Choroid plexus epithelial cell (primary cell): ENCODE data around the gene MLPH.

Experiments used
- DNase-seq: peaks from one replicate; pipeline ENCODE4 v3.0.0-alpha.2; 2010; ENCODE audit warnings: low read depth
- H3K4me3 ChIP-seq: 2 replicates; pipeline ENCODE4 v1.5.1; 2011; ENCODE audit warnings: low read depth, mild to moderate bottlenecking, control low read depth, low read length, moderate library complexity
- TF ChIP-seq, protein P1 (sequence below): conservative IDR thresholded peaks from 2 replicates; pipeline ENCODE4 v1.5.1; 2011; ENCODE audit warnings: low read depth, mild to moderate bottlenecking, control low read depth, inconsistent platforms, low read length, moderate library complexity

MLPH gene

DNA sequence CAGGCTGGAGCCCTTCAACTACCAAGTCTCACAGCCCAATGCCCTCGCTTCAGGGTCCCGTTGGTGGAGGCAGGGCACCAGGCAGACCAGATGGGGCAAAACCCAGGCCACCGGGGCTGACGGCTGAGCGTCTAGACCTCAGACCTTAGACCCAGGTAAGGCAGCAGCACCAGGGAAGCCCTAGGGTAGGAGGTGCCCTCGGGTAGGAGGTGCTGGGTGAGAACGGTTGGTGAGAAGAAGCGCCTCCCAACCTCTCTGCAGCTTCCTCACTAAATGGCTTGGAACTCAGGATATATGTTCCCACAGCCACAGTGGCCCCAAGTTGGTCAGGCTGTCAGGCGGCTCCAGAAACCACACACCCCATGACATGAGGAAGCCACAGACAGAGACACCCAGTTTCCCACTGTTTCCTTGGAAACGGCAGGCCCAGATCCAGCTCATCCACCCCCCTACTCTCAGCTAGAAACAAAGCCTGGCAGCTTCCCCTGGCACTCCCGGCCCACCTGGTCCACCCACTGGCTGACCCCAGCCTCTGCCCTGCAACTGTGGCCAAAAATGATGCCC lies 13.1 kb upstream of the MLPH start:
- TF ChIP-seq, protein P1, sequence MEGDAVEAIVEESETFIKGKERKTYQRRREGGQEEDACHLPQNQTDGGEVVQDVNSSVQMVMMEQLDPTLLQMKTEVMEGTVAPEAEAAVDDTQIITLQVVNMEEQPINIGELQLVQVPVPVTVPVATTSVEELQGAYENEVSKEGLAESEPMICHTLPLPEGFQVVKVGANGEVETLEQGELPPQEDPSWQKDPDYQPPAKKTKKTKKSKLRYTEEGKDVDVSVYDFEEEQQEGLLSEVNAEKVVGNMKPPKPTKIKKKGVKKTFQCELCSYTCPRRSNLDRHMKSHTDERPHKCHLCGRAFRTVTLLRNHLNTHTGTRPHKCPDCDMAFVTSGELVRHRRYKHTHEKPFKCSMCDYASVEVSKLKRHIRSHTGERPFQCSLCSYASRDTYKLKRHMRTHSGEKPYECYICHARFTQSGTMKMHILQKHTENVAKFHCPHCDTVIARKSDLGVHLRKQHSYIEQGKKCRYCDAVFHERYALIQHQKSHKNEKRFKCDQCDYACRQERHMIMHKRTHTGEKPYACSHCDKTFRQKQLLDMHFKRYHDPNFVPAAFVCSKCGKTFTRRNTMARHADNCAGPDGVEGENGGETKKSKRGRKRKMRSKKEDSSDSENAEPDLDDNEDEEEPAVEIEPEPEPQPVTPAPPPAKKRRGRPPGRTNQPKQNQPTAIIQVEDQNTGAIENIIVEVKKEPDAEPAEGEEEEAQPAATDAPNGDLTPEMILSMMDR = no peak
- DNase-seq = peak; percentile 89
- H3K4me3 ChIP-seq = no peak overlapping the region

DNA sequence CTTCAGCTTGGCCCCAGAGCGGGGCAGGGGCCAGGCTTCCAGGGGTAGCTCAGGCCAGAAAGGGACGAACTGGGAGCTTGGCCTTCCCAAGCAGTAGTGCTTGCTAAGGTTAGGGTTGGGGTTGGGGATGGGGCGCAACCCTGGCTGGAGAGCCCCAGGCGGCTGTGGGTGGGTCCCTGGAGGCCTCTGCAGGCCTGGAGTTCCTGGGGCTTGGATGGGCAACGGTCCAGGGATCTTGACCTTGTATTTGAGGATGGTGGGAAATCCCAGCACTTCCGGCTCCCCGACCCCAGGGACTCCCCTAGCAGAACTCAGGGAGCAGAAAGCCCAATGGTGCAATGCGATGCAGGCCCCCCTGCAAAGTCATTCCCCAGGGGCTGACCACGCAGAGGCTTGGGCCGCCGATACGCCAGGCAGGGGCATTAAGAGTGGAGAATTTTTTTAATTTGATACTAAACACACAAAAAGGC lies 12.6 kb upstream of the MLPH start:
- peak overlapping the region; percentile 63 for H3K4me3 ChIP-seq
- TF ChIP-seq, protein P1 = no peak
- DNase-seq = peak; percentile 83

DNA sequence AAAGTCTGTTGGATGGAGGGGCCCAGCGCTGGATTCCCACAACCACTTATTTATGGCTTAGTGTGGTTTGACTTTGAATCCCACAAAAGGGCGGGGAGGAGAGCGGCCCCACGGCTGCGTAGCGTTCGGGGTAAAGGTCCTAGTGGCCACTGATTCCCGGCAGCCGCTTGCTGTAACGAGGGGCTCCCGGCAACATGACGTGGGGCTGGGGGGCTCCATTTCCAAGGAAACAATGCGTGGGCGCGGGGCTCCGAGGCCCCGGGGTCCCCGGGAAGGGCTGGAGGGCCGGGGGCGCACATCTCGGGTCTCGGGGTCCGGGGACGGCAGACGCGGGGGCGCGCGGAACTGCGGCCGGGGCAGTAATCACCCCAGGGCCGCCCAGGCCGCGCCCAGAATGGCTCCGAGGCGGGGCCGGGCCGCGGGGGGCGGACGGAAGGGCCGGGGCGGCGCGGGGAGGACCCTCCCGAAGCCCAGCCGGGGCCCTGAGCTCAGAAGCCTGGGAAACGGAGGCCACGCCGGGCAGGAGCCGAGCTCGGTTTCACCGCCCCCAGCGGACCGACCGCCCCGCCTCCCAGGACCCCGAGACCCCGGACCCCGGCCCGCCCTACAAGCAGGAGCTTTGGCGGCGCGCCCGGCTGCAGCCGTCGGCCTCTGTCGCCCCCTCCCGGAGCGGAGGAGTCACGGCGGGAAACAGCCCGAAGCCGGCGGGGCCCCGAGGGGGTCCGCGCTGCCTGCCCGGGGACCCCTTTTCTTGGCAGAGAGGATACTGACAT lies 11.9 kb upstream of the MLPH start:
- peak; percentile 94 for DNase-seq
- H3K4me3 ChIP-seq = peak overlapping the region; percentile 63
- TF ChIP-seq, protein P1 = peak; percentile 70

DNA sequence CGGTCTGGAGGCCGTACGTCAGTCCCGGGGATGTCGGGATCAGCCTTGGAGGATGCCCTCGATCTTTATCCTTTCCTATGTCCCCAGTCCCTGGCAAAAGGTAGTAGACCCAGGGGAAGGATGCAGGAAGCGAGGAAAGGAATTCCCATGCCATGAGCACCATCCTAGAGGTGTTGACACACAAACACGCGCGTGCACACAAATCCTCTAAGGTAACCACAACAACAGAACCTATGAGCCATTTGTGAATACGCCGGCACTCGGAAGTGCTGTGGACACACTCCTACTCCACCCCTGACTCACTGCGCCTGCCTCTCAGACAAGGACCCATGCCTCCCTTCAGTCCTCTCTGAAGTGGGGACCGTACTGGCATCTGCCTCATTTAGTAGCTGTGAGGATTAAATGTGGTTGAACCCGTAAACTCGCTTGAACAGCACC lies 11.3 kb upstream of the MLPH start:
- peak overlapping the region; percentile 63 for H3K4me3 ChIP-seq
- TF ChIP-seq, protein P1 = no peak
- peak; percentile 75 for DNase-seq

DNA sequence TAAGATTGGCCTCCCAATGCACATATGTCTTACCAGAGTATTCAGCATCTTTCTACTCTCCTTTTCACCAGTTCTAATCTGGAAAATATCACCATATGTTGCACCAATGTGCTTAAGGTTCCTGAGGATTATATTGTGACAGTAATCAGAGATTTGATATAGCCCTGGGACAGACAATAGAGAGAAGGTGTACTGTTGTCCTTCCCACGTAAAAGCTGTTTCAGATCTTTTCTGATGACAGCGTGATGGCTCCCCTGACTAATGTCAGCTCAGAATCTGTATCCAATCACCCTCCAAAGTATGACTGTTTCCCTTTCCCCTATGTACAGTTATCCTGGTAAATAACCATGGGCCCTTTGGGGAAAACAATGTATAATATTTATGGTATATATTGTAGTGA lies 9.0 kb upstream of the MLPH start:
- no peak for DNase-seq
- TF ChIP-seq, protein P1 = no peak
- H3K4me3 ChIP-seq = no peak overlapping the region

DNA sequence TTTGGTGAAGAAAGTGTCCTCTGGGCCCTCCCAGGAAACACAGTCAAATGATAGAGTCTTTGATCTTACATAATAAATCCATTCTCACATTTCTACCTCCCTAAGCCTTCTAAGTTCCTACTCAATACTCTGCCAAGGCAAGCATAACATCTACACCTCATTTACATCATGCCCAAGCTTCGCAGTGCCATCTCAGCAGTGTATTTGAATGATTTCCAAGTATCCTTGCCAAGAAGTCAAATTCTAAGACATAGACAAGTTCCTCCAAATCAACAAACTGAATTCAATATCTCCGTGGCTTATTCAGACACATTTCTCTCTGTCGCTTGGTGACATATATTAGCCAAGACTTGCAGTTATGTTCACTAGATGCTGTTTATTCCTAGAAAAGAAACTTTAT lies 8.1 kb upstream of the MLPH start:
- DNase-seq = no peak
- TF ChIP-seq, protein P1 = no peak
- H3K4me3 ChIP-seq = no peak overlapping the region
